GM19351 (cell line): ENCODE results near the gene LEO1.

Experiments
- ATAC-seq: cut with Tn5 transposase; IDR thresholded peaks from one replicate; pipeline ENCODE4 v1.9.1; 2021; ENCODE audit warnings: mild to moderate bottlenecking, moderate library complexity; ENCODE audit not compliant: unreplicated experiment

The LEO1 gene

GRCh38 chr15:51935466-51936104 lies 36.0 kb downstream of the LEO1 start:
- peak; percentile 95 for ATAC-seq

GRCh38 chr15:51932161-51932560 lies 39.4 kb downstream of the LEO1 start:
- no peak for ATAC-seq

GRCh38 chr15:51931638-51932037 lies 39.9 kb downstream of the LEO1 start:
- ATAC-seq = no peak

GRCh38 chr15:51931016-51931415 lies 40.6 kb downstream of the LEO1 start:
- ATAC-seq = no peak

- ATAC-seq = no peak
Observed at GRCh38 chr15:51926809-51927208, 44.8 kb downstream of the LEO1 start.

GRCh38 chr15:51924156-51925068 lies 47.2 kb downstream of the LEO1 start:
- no peak for ATAC-seq

GRCh38 chr15:51917493-51917892 lies 54.1 kb downstream of the LEO1 start:
- no peak for ATAC-seq

GRCh38 chr15:51912528-51912927 lies 59.0 kb downstream of the LEO1 start:
- no peak for ATAC-seq

GRCh38 chr15:51909584-51909983 lies 62.0 kb downstream of the LEO1 start:
- ATAC-seq = no peak

GRCh38 chr15:51908316-51908715 lies 63.3 kb downstream of the LEO1 start:
- no peak for ATAC-seq

GRCh38 chr15:51907136-51907862 lies 64.3 kb downstream of the LEO1 start:
- ATAC-seq = no peak

- ATAC-seq = no peak
Observed at GRCh38 chr15:51904931-51905330, 66.6 kb downstream of the LEO1 start.

GRCh38 chr15:51904421-51904820 lies 67.2 kb downstream of the LEO1 start:
- ATAC-seq = no peak

- ATAC-seq = no peak
Observed at GRCh38 chr15:51889486-51889885, 82.1 kb downstream of the LEO1 start.

GRCh38 chr15:51888593-51889195 lies 82.9 kb downstream of the LEO1 start:
- no peak for ATAC-seq
